SK-N-SH (cell line): ENCODE data around the gene TTC39C. TPM values are rescaled to one million over a fixed set of nuclear protein-coding genes. Genes with fewer than 3 reads are reported as not detected.

Experiments
- CTCF ChIA-PET: fragments of 300-600, 350-600 bp; formaldehyde crosslinking; extraction: SDS; loops from one replicate; lab custom pipeline; 2021; lab: Yijun Ruan, JAX
- POLR2A ChIA-PET: fragments of 350-600 bp; sonication (Branson Sonifier 250); formaldehyde crosslinking; extraction: SDS; loops from one replicate; lab custom pipeline; 2020; ENCODE audit warnings: antibody characterized with exemption, inconsistent platforms; lab: Yijun Ruan, JAX
- DNase-seq: peaks from one replicate; pipeline ENCODE4 v3.0.0; 2012
- H2AFZ ChIP-seq: fragments of 200-600 bp; sonication (generic); 2 replicates; pipeline ENCODE4 v1.8.1; 2016; ENCODE audit warnings: antibody characterized with exemption, mild to moderate bottlenecking, low read depth
- H3F3A ChIP-seq: fragments of 200-600 bp; sonication (generic); replicated peaks from 2 replicates; pipeline ENCODE3; 2016; ENCODE audit warnings: antibody characterized with exemption, mild to moderate bottlenecking; ENCODE audit not compliant: insufficient read depth
- H3K27ac ChIP-seq, 2 experiments: fragments of 200-500 bp in 1 of 2; fragments of 200-600 bp in 1 of 2; sonication (Bioruptor generic) in 1 of 2; sonication (generic), shearing (Covaris generic) in 1 of 2; 2 replicates each; pipeline versions ENCODE4 v1.5.1 to v1.6.1; 2014 to 2016; ENCODE audit warnings: low read depth in 2 of 2, inconsistent platforms in 1 of 2, low read length in 1 of 2, mild to moderate bottlenecking in 1 of 2, mixed read lengths in 1 of 2
- H3K27me3 ChIP-seq: fragments of 200-600 bp; sonication (generic), shearing (Covaris generic); 2 replicates; pipeline ENCODE4 v1.6.1; 2016; ENCODE audit warnings: mixed run types; ENCODE audit not compliant: insufficient read depth
- H3K36me3 ChIP-seq, 2 experiments: fragments of 200-500 bp in 1 of 2; fragments of 200-600 bp in 1 of 2; sonication (Bioruptor generic) in 1 of 2; sonication (generic) in 1 of 2; replicated peaks in 1 of 2; 2 replicates each; pipeline versions ENCODE3 to v1.5.1; 2014 to 2016; ENCODE audit warnings: low read length in 1 of 2, mild to moderate bottlenecking in 1 of 2; ENCODE audit not compliant: insufficient read depth in 2 of 2, control insufficient read depth in 1 of 2
- H3K4me1 ChIP-seq, 2 experiments: fragments of 200-500 bp in 1 of 2; fragments of 200-600 bp in 1 of 2; sonication (Bioruptor generic) in 1 of 2; sonication (generic), shearing (Covaris generic) in 1 of 2; 2 replicates each; pipeline versions ENCODE4 v1.5.1 to v1.6.1; 2014 to 2016; ENCODE audit warnings: low read depth in 1 of 2, low read length in 1 of 2, mixed run types in 1 of 2; ENCODE audit not compliant: insufficient read depth in 2 of 2, control insufficient read depth in 1 of 2
- H3K4me2 ChIP-seq: fragments of 200-600 bp; sonication (generic), shearing (Covaris generic); 2 replicates; pipeline ENCODE4 v1.6.1; 2017; ENCODE audit warnings: mixed run types
- H3K4me3 ChIP-seq, 2 experiments: fragments of 200-500 bp in 1 of 2; fragments of 200-600 bp in 1 of 2; sonication (Bioruptor generic) in 1 of 2; sonication (generic), shearing (Covaris generic) in 1 of 2; 2 replicates each; pipeline versions ENCODE4 v1.5.1 to v1.8.1; 2014 to 2016; ENCODE audit warnings: low read depth in 2 of 2, inconsistent platforms in 1 of 2, low read length in 1 of 2, mild to moderate bottlenecking in 1 of 2, mixed read lengths in 1 of 2, moderate library complexity in 1 of 2
- H3K79me2 ChIP-seq: fragments of 200-600 bp; sonication (generic); 2 replicates; pipeline ENCODE4 v1.8.1; 2017; ENCODE audit warnings: mild to moderate bottlenecking; ENCODE audit not compliant: insufficient read depth
- H3K9ac ChIP-seq: fragments of 200-600 bp; sonication (generic); 2 replicates; pipeline ENCODE4 v1.6.1; 2017; ENCODE audit warnings: mixed run types
- H3K9me2 ChIP-seq: fragments of 200-600 bp; sonication (generic); 2 replicates; pipeline ENCODE4 v1.6.1; 2017; ENCODE audit warnings: mixed run types
- H3K9me3 ChIP-seq: fragments of 200-600 bp; sonication (generic); 2 replicates; pipeline ENCODE4 v1.6.1; 2017; ENCODE audit warnings: mixed run types, mild to moderate bottlenecking, moderate library complexity
- H4K20me1 ChIP-seq: fragments of 200-600 bp; sonication (generic); 2 replicates; pipeline ENCODE4 v1.6.1; 2017; ENCODE audit warnings: mild to moderate bottlenecking, mixed run types; ENCODE audit not compliant: insufficient read depth
- CHD2 ChIP-seq: fragments of 150-350 bp; IDR thresholded peaks from 2 replicates; pipeline ENCODE4 v1.6.1; 2018; ENCODE audit warnings: low read length; ENCODE audit not compliant: partially characterized antibody
- EZH2phosphoT487 ChIP-seq: fragments of 200-600 bp; sonication (generic); IDR thresholded peaks from 2 replicates; pipeline ENCODE4 v1.6.1; 2017; ENCODE audit warnings: low read depth, mixed run types, mild to moderate bottlenecking, antibody characterized with exemption, moderate library complexity, borderline replicate concordance
- GABPA ChIP-seq: IDR thresholded peaks from 2 replicates; pipeline ENCODE4 v1.4.0; 2012; ENCODE audit warnings: low read depth, mild to moderate bottlenecking
- GATA2 ChIP-seq: sonication (generic); formaldehyde crosslinking; IDR thresholded peaks from 2 replicates; pipeline ENCODE4 v1.5.0; 2020; ENCODE audit warnings: mild to moderate bottlenecking, missing genetic modification reagents
- IRF3 ChIP-seq: fragments of 150-350 bp; IDR thresholded peaks from 2 replicates; pipeline ENCODE4 v1.6.1; 2016; ENCODE audit warnings: mild to moderate bottlenecking, low read depth, low read length
- NFIC ChIP-seq: IDR thresholded peaks from 2 replicates; pipeline ENCODE4 v1.4.0; 2012; ENCODE audit warnings: borderline replicate concordance
- NRF1 ChIP-seq: IDR thresholded peaks from 2 replicates; pipeline ENCODE4 v1.6.1; 2012; ENCODE audit warnings: low read depth, mild to moderate bottlenecking, low read length
- PBX3 ChIP-seq: IDR thresholded peaks from 2 replicates; pipeline ENCODE4; 2012
- POLR2AphosphoS5 ChIP-seq: IDR thresholded peaks from 2 replicates; pipeline ENCODE4 v1.6.1; 2012; ENCODE audit warnings: low read depth, low read length
- REST ChIP-seq: IDR thresholded peaks from 2 replicates; pipeline ENCODE4 v1.6.1; 2012; ENCODE audit warnings: mild to moderate bottlenecking, low read depth, low read length, moderate library complexity
- RFX5 ChIP-seq: IDR thresholded peaks from 2 replicates; pipeline ENCODE4 v1.6.1; 2012; ENCODE audit warnings: mild to moderate bottlenecking, improper control_type of control experiment, low read length
- RXRA ChIP-seq: IDR thresholded peaks from 2 replicates; pipeline ENCODE4 v1.4.0; 2012; ENCODE audit warnings: low read depth, mild to moderate bottlenecking, borderline replicate concordance
- SIN3A ChIP-seq: IDR thresholded peaks from 2 replicates; pipeline ENCODE4 v1.6.1; 2012; ENCODE audit warnings: low read depth, mild to moderate bottlenecking, low read length, moderate library complexity, borderline replicate concordance
- SMC3 ChIP-seq: IDR thresholded peaks from 2 replicates; pipeline ENCODE4 v1.6.1; 2012; ENCODE audit warnings: low read depth, low read length, improper control_type of control experiment
- TCF12 ChIP-seq: IDR thresholded peaks from 2 replicates; pipeline ENCODE4 v1.4.0; 2012
- TEAD4 ChIP-seq: IDR thresholded peaks from 2 replicates; pipeline ENCODE4 v1.4.0; 2012; ENCODE audit warnings: mild to moderate bottlenecking, borderline replicate concordance; ENCODE audit not compliant: insufficient read depth
- USF2 ChIP-seq: fragments of 150-350 bp; IDR thresholded peaks from 2 replicates; pipeline ENCODE4 v1.6.1; 2017; ENCODE audit warnings: antibody characterized with exemption, low read length, low read depth, borderline replicate concordance
- WGBS: methylation state at CpG from one replicate; pipeline ENCODE4 v1.1.6; 2017; ENCODE audit warnings: low lambda C conversion rate; 5-methylcytosine and 5-hydroxymethylcytosine counted together
- polyA plus RNA-seq, 3 experiments: library from polyadenylated mRNA; depleted of rRNA; stranded (reverse); fragments of >200 nt; gene quantifications; 2 replicates each; pipeline ENCODE4 v1.2.3, GENCODE V29; 2012

TTC39C gene
- polyA plus RNA-seq, 1 of the 3 experiments (the other 2 are of a cell fraction) = 8.6 TPM

GRCh38 chr18:23977103-23977502, 37.5 kb upstream of the TTC39C start:
- H3K79me2 ChIP-seq = no peaks in the 10 kb centered on the region
- H3K27me3 ChIP-seq = no peaks in the 10 kb centered on the region
- WGBS = 90% methylated on average over 7 of the region's 7 CpGs

More at GRCh38 chr18:23977103-23977502, 37.5 kb upstream of the TTC39C start:
- no peaks in the 10 kb centered on the region for H3F3A ChIP-seq
- H3K4me1 ChIP-seq = peaks cover 3 to 8% of the 10 kb centered on the region in 2 experiments; a peak in 1 of 4 replicates
- no peaks in the 10 kb centered on the region for H4K20me1 ChIP-seq
- no peak overlapping the region for H3K4me3 ChIP-seq
- H3K27ac ChIP-seq = no peak overlapping the region
- TF ChIP-seq RXRA (no peak), GABPA (no peak), SIN3A (no peak), POLR2AphosphoS5 (no peak), GATA2 (CRISPR knock-in tag) (no peak), REST (no peak), CHD2 (no peak), TEAD4 (no peak), EZH2phosphoT487 (no peak), USF2 (no peak), RFX5 (no peak), NFIC (no peak), TCF12 (no peak), NRF1 (no peak), IRF3 (no peak), SMC3 (no peak), PBX3 (no peak)
- no peaks in the 10 kb centered on the region for H3K36me3 ChIP-seq
- no peak overlapping the region for H3K4me2 ChIP-seq
- no peak for DNase-seq
- no peaks in the 10 kb centered on the region; the same call in 1 of the 2 replicates for H3K9me3 ChIP-seq
- CTCF ChIA-PET = no interaction called here
- H3K9ac ChIP-seq = no peak overlapping the region
- H2AFZ ChIP-seq = no peak overlapping the region
- H3K9me2 ChIP-seq = no peaks in the 10 kb centered on the region
- POLR2A ChIA-PET = no interaction called here
